Stimulated activated CD8-positive, alpha-beta memory T cell treated with anti-CD3 and anti-CD28 coated beads, Interleukin-12 subunit alpha, Interleukin-12 subunit beta, amount 100 ng/mL, for 4 hours (primary cell): ENCODE measurements around the gene RAPGEF3.

ENCODE experiments used
- DNase-seq: peaks from one replicate; pipeline ENCODE4 v3.0.0-alpha.2; 2020; ENCODE audit warnings: low read depth

The RAPGEF3 gene

GRCh38 chr12:47742253-47742825 lies 16.3 kb downstream of the RAPGEF3 start:
- peak; percentile 41 for DNase-seq

GRCh38 chr12:47741340-47741703 lies 17.4 kb downstream of the RAPGEF3 start:
- DNase-seq = peak; percentile 29

GRCh38 chr12:47740606-47741339 lies 17.9 kb downstream of the RAPGEF3 start:
- DNase-seq = no peak

GRCh38 chr12:47739979-47740378 lies 18.7 kb downstream of the RAPGEF3 start:
- DNase-seq = no peak

GRCh38 chr12:47739297-47739696 lies 19.4 kb downstream of the RAPGEF3 start:
- no peak for DNase-seq

GRCh38 chr12:47737936-47738594 lies 20.6 kb downstream of the RAPGEF3 start:
- no peak for DNase-seq

- no peak for DNase-seq
Observed at GRCh38 chr12:47736877-47737676, 21.6 kb downstream of the RAPGEF3 start.

GRCh38 chr12:47736216-47736615 lies 22.5 kb downstream of the RAPGEF3 start:
- DNase-seq = no peak

GRCh38 chr12:47735649-47736048 lies 23.0 kb downstream of the RAPGEF3 start:
- no peak for DNase-seq

- DNase-seq = no peak
Observed at GRCh38 chr12:47734725-47735480, 23.8 kb downstream of the RAPGEF3 start.

GRCh38 chr12:47733142-47733541 lies 25.5 kb downstream of the RAPGEF3 start:
- DNase-seq = no peak

GRCh38 chr12:47732504-47732903 lies 26.2 kb downstream of the RAPGEF3 start:
- no peak for DNase-seq

GRCh38 chr12:47731723-47732122 lies 27.0 kb downstream of the RAPGEF3 start:
- no peak for DNase-seq

- no peak for DNase-seq
Observed at GRCh38 chr12:47730341-47730744, 28.3 kb downstream of the RAPGEF3 start.

GRCh38 chr12:47729233-47729632 lies 29.4 kb downstream of the RAPGEF3 start:
- no peak for DNase-seq

- no peak for DNase-seq
Observed at GRCh38 chr12:47725893-47726292, 32.8 kb downstream of the RAPGEF3 start.

GRCh38 chr12:47725091-47725772 lies 33.4 kb downstream of the RAPGEF3 start, which contains the start of gene ENDOU:
Gene ENDOU (minus strand): TSS chr12:47725490. CDS start chr12:47725413, 77 bp downstream.
- no peak for DNase-seq

GRCh38 chr12:47722941-47723631 lies 35.6 kb downstream of the RAPGEF3 start:
- no peak for DNase-seq

- no peak for DNase-seq
Observed at GRCh38 chr12:47722136-47722834, 36.4 kb downstream of the RAPGEF3 start.

- no peak for DNase-seq
Observed at GRCh38 chr12:47721431-47721973, 37.2 kb downstream of the RAPGEF3 start.
